Brain microvascular endothelial cell (primary cell): Measurements from ENCODE around the gene MTUS2.

ENCODE experiments used
- DNase-seq: peaks from one replicate; pipeline ENCODE4 v3.0.0-alpha.2; 2020
- H3K27ac ChIP-seq: fragments of 250-450 bp; sonication (Bioruptor Pico); 2 replicates; pipeline ENCODE4 v1.5.1; 2020; ENCODE audit warnings: mild to moderate bottlenecking, moderate library complexity
- H3K27me3 ChIP-seq: fragments of 250-450 bp; sonication (Bioruptor Pico); replicated peaks from 2 replicates; pipeline ENCODE4 v1.5.1; 2020; ENCODE audit warnings: mild to moderate bottlenecking
- H3K36me3 ChIP-seq: fragments of 250-450 bp; sonication (Bioruptor Pico); replicated peaks from 2 replicates; pipeline ENCODE4 v1.5.1; 2020; ENCODE audit warnings: mild to moderate bottlenecking
- H3K4me3 ChIP-seq: 2 replicates; pipeline ENCODE4 v1.5.1; 2011; ENCODE audit warnings: low read depth, mild to moderate bottlenecking, control low read depth, low read length, moderate library complexity
- CTCF ChIP-seq: IDR thresholded peaks from 2 replicates; pipeline ENCODE4 v1.5.1; 2011; ENCODE audit warnings: low read depth, mild to moderate bottlenecking, moderate library complexity, low read length, control low read depth, inconsistent platforms; ENCODE audit errors: missing control alignments
- in situ Hi-C: cut with HindIII; loops from 2 replicates; pipeline ENCODE4 v1.10.0; 2017; ENCODE audit warnings: low sequenced_read_pairs, low pct_ligation_motif_present

MTUS2 gene

GRCh38 chr13:29545988-29546387, 725.8 kb downstream of the MTUS2 start:
- no peak for DNase-seq
- no peak overlapping the region for H3K27ac ChIP-seq
- H3K36me3 ChIP-seq, result peaks cover 43% of the 10 kb centered on the region
- TF ChIP-seq CTCF, result no peak
- in situ Hi-C loops, result no loop called here
- no peak overlapping the region for H3K4me3 ChIP-seq
- H3K27me3 ChIP-seq, result no peaks in the 10 kb centered on the region

- in situ Hi-C loops, result no loop called here
- H3K4me3 ChIP-seq, result no peak overlapping the region
- H3K27me3 ChIP-seq, result no peaks in the 10 kb centered on the region
- H3K36me3 ChIP-seq, result peaks cover 44% of the 10 kb centered on the region
- H3K27ac ChIP-seq, result no peak overlapping the region
- no peak for DNase-seq
- TF ChIP-seq CTCF, result no peak
These were observed 726.5 kb downstream of the MTUS2 start for GRCh38 chr13:29546662-29547061.

DNA sequence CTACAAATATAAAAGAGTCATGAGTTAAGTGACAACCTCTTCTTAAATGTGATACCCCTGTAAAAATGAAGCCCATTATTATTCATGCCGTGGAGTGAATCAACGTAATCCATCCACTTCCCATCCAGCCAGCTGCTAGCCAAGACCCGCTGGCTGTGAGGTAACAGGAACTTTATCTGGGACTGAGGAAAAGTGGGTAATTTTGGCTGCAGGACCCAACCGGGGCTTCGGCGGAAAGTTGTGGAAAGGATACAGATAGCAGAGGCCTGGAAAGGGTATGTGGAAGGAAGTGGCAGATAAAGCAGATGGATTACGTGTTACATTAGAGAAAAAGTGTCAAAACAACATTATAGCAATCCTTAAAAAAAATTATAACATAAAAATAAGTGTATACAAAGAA, 727.0 kb downstream of the MTUS2 start:
- Histone ChIP-seq H3K27ac (no peak overlapping the region), H3K4me3 (no peak overlapping the region), H3K36me3 (peaks cover 47% of the 10 kb centered on the region), H3K27me3 (no peaks in the 10 kb centered on the region)
- no peak for TF ChIP-seq CTCF
- no peak for DNase-seq
- in situ Hi-C loops, result no loop called here

- no peak overlapping the region for H3K4me3 ChIP-seq
- in situ Hi-C loops, result no loop called here
- TF ChIP-seq CTCF, result no peak
- H3K27me3 ChIP-seq, result no peaks in the 10 kb centered on the region
- H3K36me3 ChIP-seq, result peaks cover 59% of the 10 kb centered on the region
- DNase-seq, result peak; percentile 78
- H3K27ac ChIP-seq, result peak overlapping the region; percentile 46
These were observed 728.6 kb downstream of the MTUS2 start for GRCh38 chr13:29548722-29549121.

- in situ Hi-C loops, result no loop called here
- Histone ChIP-seq H3K27me3 (no peaks in the 10 kb centered on the region), H3K27ac (peak overlapping the region; percentile 62), H3K36me3 (peaks cover 55% of the 10 kb centered on the region), H3K4me3 (no peak overlapping the region)
- TF ChIP-seq CTCF, result no peak
- peak; percentile 49 for DNase-seq
These were observed 730.4 kb downstream of the MTUS2 start for GRCh38 chr13:29550430-29550988.

GRCh38 chr13:29551214-29551613, 731.1 kb downstream of the MTUS2 start:
- DNase-seq, result no peak
- Histone ChIP-seq H3K4me3 (no peak overlapping the region), H3K27ac (peak overlapping the region; percentile 62), H3K27me3 (no peaks in the 10 kb centered on the region), H3K36me3 (peaks cover 50% of the 10 kb centered on the region)
- no peak for TF ChIP-seq CTCF
- in situ Hi-C loops, result no loop called here
